Kasumi-1 (cell line): ENCODE results near the gene TMEM88.

Experiments
- DNase-seq, 2 experiments: peaks; one replicate each; lab custom pipeline; 2025; lab: John Stamatoyannopoulos, UW

Gene TMEM88

DNA sequence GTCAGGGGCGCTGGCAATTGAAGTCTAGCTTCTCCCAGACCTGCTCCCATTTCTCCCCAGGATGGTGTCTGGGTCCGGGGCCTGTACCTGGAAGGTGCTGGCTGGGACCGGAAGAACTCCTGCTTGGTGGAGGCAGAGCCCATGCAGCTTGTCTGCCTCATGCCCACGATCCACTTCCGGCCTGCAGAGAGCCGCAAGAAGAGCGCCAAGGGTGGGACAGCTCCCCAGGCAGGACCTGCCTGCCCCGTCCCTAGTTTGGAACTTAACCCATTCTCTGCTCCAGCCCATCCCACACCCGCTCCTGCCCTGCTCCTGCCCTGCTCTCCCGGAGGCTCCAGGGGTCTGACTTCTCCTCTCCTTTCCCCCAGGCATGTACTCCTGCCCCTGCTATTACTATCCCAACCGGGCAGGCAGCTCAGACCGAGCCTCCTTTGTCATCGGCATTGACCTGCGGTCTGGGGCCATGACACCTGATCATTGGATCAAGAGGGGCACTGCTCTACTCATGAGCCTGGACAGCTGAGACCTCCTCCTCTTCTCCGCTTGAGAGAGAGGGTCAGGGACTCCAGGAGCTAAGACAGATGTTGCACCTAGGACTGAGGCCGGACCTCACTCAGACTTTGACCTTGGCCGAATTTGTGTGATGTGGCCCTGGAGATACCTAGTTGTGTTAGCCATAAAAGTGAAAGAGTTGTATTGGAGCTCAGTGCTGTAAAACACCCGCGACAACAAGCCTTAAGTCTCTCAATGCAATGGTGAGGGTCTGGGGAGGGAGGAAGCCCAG, 21.7 kb upstream of the TMEM88 start:
- DNase-seq, result no peak

DNA sequence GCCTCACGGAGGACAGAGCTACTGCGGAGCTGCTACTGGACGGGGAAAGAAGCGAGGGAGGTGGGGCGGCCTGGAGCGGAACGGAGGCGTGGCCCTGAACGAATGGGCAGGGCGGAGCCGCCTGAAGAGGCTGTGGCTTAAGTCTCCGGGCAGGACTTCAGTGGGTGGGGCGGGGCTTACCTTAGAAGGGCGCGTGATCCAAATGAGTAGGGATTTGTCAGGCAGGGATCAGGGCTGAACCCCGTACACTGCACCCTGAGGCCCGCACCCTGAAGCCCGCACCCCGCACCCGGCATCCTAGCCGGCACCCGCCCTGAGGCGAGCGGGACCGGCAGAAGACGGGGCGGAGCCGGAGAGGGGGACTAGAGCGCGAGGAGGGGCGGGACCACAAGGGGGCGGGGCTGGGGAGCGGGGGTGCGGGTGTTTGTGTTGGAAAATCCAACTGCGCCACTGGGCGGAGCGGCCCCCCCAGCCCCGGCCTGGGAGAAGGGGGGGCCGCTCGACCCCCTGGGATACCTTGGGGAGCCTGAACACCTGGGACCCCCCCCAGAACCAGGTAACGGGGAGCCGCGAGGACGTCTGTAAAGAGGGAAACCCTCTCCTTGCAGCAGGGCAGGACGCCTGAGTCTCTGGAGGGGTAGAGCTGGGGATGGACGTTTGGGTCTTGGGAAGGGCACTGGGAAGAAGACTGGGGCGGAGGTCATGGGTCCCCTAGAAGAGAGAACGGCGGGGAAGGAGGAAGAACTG, 20.9 kb upstream of the TMEM88 start, which contains the start of gene KDM6B:
Gene KDM6B (plus strand): TSS at position 423 of the 747 bp plus-strand sequence. CDS start 11,338 bp downstream, outside the sequence.
- peak; percentile 52 to 74 for DNase-seq

DNA sequence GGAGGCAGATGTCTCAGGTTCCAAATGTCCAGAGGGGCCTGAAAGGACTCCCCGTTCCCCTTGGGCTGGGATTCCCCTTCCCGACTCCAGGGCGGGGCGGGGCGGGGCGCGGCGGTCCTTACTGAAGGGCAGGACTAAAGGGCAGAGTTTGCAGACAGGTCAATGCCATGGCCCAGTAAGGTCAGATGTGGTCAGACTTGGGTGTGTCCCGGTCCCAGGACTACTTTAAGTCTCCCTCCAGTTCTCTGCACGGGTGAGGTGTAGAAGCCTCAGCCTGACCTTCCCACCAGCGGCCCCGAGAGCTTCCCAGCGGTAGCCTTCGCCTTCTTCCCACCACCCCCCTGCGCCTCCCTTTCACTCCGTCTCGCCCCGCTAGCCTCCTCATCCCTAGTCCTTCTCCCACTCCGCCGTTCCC, 20.3 kb upstream of the TMEM88 start:
- no peak for DNase-seq

DNA sequence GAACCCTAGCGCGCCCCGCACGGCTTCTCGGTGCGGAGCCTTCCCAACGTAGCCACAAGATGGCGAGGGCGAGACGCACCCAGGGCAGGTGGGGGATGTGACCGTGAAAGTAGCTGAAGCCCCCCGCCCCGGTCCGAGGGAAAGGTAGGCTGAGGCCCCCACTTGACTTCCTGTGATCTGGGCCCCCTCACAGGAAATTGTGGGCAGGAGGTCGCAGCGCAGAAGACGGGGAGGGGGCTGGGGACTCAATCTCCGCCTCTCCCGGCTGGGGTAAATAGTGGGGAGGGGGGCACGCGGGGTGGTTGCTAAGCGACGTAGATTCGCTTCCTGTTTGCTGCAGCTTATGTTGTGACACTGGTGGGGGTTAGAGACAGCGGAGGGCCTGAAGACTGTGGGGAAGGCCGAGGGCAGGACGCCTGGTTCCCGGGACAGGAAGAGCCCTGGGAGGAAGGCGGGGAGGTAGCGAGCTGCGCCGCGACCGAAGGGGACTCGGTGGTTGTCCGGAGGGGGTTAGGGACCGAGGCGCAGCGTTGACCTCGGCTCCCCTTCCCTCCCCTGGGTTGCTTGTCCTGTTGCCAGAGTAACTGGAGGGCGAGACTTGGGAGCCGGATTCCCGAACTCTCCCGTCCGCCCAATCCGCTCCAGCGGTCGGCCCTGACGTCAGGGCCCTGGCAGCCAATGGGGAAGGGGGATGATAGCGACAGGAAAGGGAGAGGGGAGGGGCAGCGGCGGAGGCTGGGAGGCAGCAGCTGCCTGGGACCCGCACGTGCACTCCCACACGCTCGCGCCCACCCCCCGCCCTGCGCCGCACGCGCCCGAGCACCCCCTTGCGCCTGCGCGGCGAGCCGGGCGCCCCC, 19.7 kb upstream of the TMEM88 start:
- peak; percentile 81 to 85 for DNase-seq

DNA sequence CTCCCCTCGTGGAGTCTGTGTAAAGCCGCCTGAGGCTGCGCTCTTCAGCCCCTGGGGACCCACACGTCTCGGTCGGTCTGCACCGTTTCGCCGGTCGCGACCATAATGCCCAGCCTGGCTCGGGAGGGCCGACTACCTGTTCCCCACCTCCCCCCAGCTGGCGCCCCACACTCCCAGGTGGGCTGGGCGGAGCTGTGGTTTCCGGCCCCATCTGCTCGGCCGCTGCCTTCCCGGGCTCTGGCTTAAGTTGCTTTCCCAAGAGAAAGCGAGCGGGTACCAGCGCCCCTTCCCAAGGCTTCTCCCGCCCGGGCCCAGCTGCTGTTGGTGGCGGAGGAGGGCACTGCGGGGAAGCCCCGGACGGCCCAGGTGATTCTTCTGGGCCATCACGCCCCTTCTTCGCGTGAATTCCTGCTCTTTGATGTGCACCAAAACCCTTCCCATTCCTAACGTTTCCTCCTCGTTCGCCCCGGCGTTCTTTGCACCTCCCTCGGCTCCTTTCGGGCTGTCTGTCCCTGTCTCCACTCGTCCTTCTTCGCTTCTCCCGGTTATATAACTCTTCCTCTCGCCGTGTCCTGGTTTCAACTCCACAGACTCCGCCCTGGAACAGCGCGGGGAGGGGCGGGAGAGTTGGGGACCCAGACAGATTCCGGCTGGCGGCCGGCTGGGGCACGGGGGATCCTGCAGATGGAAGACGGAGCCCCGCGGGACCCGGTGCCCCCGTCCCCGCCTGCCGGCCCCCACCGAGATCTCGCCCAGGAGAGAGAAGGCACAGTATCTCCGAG, 18.9 kb upstream of the TMEM88 start:
- DNase-seq, result peak; percentile 26 to 38

DNA sequence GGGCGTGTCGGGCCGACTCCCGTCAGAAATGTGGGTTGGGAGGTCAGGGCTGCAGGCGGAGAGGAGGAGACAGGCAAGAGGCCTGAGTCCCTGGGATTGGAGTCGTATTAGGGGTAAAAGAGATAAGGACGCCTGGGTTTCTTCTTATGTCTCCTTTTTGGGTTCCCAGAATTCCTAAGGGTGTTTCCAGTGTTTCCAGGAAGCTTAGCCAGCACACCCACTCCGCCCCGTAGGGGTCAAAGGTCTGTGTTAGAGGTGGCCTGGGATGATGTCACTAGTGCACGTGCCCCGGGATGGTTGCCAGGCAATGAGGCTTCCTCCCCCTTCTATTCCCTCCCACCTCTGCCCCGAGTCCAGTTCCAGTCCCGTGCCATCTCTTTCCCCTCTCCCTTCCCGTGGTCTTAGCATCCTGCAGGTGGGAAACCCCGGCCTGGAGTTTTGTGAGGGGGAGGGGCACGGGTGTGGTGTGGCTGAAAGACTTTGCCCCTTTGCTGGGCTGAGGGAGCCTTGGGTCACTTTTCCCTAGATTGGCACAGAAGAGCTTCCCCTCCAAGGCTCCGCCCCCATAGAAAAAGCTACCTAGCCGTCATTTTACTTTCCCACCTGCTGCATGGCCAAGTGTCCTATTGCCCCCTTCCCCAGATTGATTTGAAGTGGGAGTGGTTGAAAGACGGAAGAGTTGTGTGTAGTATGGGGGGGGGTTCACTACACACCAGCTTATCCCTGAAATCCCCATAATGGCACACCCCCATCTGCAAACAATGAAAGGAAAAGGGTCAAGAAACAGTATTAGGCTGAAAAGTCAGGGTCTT, 18.1 kb upstream of the TMEM88 start:
- DNase-seq, result peak; percentile 79 to 80

DNA sequence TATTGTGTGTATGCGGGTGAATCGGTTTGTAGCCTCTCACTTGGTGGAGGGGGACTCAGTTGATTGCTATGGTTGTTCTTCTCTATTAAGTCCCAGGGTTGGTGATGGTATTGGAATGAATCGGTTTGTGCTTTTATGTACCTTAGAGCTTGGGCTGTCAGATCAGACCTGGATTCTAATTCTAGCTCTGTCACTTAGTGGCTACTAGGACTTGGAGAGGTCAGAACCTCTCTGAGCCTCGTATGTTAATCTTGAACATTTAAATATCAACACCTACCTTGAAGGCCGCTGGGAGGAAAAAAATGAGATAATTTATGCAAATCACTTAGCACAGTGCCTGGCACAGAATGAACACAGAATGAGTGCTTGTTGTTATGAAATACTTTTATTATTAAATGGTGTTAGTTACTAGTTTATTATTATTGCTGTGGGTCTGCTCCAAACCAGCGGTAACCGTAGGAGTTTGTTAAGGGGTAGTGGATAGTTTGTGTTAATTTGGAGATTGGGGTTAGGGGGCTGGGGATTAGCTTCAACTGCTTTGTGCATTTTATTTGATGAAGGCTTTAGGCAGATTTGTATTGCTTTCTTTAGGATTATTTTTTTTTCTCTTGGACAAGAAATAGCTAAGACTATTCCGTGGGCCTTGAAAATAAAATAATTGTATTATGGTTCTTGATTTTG, 17.3 kb upstream of the TMEM88 start:
- no peak for DNase-seq

DNA sequence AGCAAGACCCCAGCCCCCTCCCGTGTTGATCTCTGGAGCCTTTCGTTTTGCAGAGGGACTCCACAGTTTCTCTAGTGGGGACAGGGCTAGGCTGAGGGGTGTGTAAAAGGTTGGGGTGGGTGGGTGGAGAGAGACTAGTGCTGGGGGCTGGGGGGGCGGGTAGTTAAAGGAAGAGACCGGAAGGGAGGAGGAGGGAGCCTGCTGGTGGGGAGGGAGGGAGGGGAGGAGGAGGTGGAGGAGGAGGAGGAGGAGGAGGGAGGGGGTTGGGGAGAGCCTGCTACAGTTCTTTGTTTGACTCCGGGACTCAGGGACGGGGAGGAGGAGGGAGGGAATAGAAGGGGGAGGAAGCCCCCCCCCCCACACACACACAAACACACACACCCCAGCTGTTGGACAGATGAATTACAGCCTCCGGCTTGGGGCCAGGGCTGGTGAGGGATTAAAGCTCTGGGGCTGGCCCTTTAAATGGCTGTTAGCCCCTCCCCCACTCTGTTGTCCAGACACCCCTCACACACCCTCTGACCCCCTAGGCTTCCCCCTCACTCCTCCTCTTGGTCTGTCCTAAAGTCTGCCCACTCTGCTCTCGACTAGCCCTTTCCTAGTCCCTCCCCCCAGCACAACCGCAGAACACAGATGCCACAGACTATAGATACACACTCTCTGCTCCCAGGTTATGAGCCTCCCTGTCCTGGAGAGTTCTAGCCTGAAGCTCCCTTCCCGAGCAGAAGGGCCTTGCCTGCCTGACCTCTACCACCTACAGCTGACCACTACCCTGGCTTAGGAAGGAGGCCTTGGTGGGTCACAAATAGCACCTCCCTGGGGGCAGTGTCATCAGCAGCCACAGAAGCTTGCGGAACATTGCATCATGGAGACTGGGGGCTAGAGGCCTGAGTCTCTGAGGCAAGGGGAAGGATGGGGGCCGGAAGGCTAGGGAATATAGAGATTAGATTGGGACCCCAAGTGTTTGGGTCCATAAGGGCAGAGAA, 16.5 kb upstream of the TMEM88 start:
- peak; percentile 22 to 43 for DNase-seq

DNA sequence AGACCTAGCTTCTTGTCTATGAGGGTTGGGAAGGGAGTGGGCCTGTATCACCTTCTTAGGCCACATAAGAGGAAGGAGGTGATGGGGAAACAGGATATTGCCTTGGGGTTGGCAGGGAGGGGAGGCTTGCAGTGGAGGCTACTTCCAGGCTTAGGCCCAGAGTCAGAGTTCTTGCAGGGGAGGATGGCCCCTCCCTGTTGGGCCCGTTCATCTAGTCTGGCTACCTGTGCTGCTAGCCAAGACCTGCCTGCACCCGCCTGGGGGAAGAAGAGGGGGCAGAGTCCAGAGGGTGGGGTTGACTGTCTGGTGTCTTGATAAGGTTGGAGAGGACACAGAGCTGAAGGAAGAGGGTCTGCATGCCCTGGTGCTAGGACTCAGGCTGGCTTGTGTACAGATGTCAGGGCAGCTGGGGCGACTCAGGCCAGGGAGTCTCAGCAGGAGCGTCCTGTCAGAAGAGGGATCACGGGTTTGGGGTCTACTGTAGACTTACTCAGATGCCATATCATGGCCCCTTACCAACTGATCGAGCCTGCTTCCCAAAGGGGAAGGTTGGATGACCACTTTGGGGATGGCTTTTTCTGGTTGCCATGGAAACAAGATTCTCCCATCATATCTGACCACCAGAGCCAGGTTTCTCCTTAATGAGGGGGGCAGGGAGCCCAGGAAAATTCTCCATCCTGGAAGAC, 15.5 kb upstream of the TMEM88 start:
- DNase-seq, result peak; percentile 23 to 45

DNA sequence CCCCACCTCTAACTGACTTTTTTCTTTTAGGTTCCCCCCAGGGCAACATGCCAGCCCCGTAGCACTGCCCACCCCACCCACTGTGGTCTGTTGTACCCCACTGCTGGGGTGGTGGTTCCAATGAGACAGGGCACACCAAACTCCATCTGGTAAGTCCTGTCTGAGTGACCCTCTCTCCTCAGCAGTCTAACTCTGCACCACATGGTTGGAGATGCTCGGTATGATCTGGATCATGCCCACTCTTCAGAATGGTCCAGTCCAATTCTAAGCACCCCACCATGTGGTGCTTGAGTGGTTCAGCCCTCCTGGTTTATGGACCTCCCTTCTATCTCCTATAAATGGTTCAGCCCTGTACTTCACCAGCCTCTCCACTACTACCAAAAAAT, 15.0 kb upstream of the TMEM88 start:
- DNase-seq, result peak in 1 of 2 experiments; percentile 6

DNA sequence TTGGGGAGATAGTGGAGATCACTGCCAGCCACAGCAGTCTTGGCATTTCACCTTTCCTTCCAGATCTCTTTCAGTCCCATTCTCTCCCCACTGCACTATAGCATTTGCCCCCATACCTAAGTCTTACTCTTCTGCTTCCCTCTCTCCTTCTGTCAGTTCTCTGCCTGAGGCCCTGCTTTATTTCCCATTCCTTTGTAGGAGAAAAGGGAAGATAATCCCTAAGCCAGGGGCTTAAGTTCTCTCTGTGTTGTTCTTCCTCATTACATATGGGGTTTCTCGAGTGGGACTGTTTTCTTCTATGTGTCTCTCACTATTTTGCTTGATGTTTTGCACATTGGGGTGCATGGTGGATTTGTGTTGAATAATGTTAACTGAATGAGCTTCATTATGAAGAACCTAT, 14.4 kb upstream of the TMEM88 start:
- no peak for DNase-seq

DNA sequence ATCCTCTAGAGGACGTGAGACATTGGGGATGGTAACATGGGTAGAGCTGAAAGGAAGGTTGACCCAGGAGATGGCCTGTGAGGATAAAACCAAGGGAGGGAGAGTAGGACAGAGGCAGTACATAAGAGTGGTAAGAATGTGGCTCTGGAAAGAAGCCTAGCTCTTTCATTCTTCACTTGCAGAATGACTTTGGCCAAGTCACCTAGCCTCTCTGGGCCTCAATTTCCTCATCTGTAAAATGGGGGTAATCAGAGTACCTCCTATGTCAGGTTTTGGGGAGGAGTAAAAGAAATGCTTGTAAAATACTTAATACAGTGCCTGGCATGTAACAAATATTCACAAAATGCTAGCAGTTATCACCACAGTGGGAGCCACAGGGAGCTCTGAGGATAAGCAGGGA, 14.0 kb upstream of the TMEM88 start:
- no peak for DNase-seq

DNA sequence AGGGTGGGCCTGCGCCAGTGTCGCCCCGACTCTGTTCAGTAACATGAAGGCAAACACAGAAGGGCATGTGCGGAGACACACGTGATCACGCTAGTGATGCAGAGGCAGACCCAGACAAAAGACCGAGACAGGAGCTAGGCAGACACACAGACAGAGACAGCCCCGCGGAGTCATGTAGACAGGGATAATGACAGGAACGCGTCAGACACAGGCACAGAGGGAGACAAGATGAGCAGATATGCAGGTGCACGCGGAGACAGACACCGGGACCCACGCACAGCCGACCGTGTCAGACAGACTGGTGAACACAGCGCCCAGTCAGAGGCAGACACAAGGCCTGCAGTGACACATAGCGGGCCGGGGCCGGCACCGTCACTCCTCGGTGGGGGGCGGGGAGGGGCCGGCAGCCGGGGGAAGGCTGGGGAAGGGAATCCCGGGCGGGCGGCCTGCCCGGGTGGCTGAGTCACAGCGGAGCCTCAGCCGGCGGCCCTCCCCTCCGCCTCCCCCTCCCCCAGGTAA, 13.4 kb upstream of the TMEM88 start:
- DNase-seq, result peak; percentile 12 to 26

DNA sequence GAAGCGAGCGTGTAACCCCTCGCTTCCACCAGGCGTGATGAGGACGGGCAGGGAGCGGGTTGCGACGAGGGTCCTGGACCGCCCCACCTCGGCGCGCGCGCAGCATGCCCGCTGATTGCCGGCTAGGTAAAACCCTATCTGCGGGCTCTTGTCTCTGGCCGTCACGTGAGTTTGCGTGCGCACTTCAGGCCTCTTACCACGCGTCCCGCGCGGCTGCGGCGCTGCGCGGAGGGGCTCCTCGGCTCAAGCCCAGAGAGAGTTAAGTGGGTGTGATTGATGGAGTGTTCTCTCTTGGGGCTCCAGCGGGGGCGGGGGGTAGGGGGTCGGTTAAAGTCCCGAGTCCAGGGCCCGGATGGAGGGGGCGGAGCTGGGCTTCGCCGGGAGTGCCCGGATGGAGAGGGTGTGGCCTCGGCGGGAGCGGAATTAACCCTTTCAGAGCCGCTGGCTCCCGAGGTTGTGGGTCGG, 12.9 kb upstream of the TMEM88 start:
- DNase-seq, result peak; percentile 44 to 48

DNA sequence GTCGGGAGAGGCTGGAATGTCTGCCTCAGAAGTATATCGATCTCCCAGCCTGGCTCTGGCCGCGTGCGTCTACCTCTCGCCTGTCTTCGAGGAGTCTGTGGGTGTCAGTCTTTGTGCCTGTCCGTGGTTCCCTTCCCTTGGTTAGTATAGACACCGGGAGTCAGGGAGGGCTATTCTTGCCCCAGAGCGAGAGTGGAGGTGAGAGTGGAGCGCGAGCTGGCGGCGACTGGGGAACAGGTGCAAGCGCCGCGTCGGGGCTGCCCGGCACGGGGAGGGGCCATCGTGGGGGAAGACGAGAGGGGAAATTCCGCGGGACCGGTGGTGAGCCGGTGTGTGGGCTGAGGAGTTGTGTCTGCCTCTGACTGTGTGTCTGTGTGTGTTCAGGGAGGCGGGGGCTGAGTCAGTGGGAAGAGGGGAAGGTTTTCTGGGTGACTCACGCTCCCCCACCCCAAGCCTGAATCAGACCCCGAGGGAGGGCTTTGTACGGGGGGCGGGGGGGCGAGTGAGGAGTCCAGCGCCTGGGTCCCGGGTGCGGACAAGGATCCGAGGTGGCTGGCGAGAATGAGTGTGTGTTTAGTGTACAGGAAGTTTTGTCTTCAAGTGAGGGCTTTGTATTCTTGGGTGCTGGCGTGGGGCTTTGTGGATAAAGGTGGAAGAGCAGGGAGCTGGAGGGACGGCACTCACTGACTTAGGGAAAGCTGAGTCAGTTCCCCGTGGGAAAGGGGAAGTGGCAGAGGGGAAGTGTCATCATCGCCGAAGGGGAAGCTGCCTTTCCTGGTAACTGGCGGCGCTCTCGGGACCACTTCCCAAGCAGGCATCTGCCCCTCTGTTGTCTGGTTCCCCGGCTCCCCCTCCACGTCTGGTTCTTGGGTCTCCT, 12.2 kb upstream of the TMEM88 start:
- DNase-seq, result peak; percentile 50 to 63

DNA sequence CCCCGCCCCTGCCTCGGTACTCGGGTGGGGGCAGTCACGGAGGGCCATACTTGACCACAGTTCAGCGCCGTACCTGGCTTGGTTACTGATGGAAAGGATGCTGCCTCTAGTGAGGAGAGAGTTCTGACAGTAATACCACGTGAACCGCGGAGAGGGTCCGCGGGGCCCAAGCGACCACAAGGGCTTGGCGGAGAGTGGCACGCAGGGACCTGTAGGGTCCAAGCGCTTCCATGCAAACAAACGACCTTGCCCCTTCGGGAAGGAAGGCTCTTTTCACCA, 11.7 kb upstream of the TMEM88 start:
- no peak for DNase-seq
